Midbrain (tissue), 1 donor: ENCODE data around the gene STOML3.
"Not testable (repeated sequence)": the region's sequence is repeated elsewhere in the genome, so short reads cannot be mapped to it uniquely, and the experiment has no call there.

Source experiments
- DNase-seq: peaks from one replicate; lab custom pipeline; 2025; lab: John Stamatoyannopoulos, UW

Gene STOML3, protein sequence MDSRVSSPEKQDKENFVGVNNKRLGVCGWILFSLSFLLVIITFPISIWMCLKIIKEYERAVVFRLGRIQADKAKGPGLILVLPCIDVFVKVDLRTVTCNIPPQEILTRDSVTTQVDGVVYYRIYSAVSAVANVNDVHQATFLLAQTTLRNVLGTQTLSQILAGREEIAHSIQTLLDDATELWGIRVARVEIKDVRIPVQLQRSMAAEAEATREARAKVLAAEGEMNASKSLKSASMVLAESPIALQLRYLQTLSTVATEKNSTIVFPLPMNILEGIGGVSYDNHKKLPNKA

DNA sequence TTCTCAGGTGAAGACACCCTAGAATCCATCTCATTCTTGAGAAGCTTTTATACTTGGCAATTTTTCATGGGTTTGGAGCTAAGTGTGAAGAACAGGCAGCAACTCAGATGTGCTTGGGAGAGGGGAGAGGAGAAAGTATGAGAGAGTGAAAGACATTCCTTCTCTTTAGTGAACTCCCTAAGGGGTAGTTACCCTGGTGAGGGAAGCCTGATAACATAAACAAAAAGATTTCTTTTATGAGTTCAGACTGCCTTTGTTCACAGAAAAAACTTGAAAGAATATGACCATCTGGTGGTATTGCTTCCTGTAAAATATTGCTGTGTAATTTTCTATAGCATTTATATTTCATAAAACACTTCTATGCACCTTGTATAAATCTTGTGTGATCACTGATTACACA, at the start of gene STOML3:
STOML3 (minus strand) TSS at position 139 of the 400 bp plus-strand sequence; CDS start at position 29, 110 bp downstream.
- no peak for DNase-seq

DNA sequence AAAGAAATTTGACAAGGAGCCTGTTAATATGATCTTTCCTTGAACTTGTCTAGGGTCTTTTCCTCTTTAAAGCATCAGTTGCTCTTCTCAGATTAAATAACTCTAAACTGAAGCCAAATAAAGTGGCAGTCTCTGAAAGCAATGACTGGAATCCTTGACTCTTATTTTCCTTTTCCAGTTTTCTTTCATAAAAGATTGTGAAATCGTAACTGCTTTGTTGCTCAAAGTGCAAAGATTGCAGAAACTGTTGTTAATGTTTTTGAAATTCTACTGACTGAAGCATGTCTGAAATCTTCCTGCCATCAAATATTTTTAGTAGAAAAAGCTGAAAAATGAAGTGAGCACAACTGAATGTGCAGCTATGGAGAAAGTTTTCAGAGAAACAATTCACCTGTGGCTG, 49.6 kb upstream of the STOML3 start:
- DNase-seq = no peak

DNA sequence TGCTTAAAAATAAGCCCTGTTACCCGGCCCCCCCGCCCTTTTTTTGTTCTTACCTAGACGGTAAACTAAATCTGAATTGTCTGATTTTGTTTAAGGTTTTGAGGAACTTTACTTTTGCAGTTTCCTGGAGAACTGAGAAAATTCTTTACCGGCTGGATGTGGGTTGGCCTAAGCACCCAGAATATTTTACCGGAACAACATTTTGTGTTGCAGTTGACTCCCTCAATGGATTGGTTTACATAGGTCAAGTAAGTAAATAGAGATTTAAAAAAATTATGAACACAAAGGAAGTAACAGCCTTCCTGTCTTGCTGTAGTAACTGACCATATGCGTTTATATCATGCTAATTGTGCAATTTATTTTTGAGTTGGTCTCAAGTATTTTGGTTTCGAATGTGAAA, 48.4 kb upstream of the STOML3 start:
- DNase-seq = no peak

DNA sequence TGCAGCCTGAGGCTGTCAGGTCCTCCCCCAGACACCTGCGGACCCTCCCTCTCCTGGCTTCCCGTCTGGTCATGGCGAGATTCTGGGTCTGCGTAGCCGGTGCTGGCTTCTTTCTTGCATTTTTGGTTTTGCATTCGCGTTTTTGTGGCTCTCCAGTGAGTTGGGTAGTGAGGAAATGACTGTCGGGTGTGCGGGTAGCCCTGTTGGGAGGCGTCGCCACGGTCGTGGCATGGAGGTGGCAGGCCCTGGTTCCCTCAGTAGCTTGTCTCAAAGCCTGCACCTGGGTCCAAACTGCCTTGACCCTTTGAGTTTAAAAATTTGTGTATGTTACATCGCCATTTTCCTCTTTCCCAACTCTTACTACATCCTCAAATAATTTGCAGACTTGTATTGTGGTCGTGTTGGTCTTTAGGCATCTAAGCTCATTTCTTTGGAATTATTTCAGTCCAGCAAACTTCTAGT, 48.0 kb upstream of the STOML3 start:
- DNase-seq = no peak

DNA sequence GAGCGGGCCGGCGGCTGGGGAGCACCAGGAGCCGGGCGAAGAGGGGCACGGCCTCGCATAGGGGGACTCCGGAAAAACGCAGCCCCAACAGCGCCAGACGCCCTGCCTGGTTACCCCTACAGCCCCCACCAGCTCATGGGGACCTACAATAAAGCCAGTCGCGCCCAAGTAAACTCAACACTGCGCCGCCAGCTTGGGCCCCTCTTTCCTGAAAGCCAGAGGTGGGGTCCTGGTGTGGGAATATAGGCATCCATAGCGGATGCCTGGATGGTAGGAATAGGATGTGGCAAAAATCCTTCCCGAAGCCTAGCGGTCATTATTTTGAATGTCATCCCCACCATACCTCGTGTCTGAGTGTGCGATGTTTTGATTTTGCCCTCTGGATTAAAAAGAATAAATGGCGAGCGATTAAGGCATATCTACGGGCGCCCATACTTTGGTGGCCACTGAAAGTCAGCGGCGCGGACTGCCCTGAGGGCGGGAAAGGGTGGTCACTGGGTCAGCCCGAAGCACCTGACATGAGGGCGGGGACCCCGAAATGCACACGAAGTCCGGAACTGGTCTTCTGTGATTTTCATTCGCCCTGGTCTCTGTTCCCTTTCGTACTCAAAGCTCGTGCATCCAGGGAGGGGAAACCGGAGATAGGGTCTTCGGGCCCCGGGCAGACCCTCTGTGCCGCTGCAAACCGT, 47.4 kb upstream of the STOML3 start, which contains the start of the genes NHLRC3 and PROSER1:
NHLRC3 (plus strand) TSS at position 577 of the 689 bp plus-strand sequence. CDS start 184 bp downstream, outside the sequence.
PROSER1 (minus strand) TSS at position 210 of the 689 bp plus-strand sequence. CDS start 847 bp downstream, outside the sequence.
- peak; percentile 98 for DNase-seq

DNA sequence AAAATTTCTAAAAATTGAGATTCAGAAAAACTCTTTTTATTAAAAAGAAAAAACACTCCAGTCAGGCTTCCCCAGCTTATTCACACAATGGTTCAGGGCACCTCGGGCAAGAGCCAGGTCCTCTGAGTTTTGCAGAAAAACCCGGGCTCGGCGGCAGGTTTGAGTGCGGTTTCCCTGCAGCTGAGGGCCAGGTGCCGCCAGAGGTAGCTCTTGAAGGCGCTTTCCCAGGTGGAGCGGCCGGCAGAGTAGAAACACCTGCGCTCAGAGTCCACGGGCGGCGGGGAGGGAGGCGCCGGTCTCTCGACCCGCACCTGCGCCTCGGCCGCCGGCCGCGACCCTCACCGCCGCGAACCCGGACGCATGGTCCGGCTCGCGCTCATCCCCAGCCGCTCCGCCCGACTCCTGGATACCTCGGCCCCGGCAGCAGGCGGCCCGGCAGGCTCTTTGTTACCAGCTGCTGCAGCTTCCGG, 46.8 kb upstream of the STOML3 start:
- no peak for DNase-seq

DNA sequence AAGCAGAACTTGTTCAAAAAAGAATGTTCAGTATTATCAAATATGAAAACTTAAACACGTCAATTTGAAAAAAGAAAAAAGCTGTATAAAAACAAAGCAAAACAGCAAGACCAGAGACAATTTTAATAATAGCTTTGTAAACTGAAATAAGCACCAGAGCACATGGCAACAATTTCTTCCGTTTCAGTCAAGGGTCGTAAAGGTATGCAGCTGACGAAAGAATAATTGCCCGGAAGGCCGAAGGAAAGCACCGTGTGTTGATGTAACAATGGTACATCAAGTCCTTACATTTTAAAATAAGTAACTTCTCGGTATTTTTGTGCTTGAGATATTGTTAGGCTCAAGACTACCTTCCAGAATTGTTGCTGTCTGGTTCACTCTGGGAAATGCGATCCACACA, 45.6 kb upstream of the STOML3 start:
- DNase-seq = no peak

DNA sequence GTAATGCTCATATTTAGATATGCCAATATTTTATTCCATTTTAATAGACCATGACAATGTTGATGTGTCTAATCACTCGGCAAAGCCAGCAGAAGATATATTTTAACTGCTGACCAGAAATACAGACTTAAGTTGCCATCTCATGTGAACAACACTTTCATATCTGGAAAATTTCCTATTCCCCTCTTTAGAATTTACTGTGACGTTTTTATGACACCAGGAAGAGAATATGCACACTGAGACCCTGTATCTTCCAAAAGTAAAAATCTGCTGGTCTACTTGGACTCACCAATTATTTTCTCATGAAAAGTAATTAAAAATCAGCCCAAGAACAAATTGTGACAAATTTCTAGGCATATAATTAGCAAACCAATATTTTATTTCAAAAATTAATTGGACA, 45.2 kb upstream of the STOML3 start:
- DNase-seq = no peak

DNA sequence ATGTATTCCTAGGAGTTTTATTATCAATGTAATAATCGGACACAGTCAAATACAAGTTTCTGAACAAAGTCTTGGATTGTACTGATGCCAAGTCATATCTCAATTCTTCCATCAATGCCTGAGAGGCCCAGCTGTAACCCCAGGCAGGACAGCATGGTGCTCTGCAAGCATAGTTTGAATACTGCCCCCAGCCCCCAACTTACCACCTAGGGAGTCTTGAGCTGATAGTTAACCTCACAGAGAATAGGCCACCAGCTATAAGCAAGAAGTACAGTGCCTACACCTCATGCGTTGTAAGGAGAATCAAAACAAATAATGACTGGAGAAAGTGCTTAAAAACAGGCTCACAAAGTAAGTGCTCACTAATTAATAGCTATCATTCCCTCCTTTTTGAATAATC, 44.6 kb upstream of the STOML3 start:
- DNase-seq = no peak

DNA sequence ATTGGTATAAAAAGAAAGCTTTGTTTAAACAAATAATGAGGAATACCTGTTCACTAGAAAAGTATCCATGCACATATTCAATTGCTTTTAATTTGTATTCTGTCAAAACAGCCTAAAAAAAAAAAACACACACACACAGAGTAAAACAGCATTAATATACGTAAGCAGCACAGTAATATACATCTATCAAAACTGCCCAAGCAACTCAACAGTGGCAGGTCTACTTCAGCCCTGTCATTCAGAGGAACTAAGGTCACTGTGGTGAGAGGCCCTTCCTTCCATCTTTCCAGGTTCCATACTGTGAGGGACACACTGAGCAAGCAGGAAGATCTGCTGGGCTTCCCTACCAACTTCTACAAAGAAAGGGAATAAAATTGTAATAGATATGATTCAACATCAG, 43.5 kb upstream of the STOML3 start:
- DNase-seq = no peak

DNA sequence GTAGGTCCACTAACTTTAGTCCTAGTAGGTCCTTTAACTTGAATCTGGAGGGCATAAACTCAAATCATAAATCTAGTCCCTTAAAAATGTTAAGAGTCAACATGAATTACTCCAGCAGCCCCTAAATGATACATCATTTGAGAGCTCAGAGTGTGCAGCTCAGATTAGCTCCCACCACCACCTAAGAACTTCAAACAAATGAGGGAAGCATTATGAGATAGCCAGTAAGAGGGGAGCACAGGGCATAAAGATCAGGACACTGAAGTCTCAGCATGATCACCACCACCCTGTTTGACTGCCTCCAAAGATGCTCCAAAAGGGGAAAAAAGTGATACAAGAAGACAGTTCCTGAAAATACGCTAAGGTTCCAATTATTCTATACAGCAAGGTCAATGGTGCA, 41.5 kb upstream of the STOML3 start:
- DNase-seq = no peak

DNA sequence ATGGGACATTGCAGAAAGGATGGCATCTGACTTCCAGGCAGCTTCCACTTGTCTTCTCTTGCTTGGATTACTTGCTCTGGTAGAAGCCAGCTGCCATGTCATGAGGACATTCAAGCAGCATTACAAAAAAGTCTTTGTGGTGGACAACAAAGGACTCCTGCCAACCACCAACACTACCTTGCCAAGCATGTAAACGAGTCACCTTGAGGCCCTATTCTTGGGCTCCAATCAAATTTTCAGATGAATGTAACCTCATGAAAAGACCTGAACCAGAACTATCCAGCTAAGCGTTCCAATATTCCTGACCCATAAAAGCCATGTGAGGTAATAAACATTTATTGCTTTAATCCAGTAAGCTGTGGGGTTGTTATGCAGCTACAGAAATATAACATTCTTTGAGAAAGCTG, 34.8 kb upstream of the STOML3 start:
- DNase-seq = no peak

DNA sequence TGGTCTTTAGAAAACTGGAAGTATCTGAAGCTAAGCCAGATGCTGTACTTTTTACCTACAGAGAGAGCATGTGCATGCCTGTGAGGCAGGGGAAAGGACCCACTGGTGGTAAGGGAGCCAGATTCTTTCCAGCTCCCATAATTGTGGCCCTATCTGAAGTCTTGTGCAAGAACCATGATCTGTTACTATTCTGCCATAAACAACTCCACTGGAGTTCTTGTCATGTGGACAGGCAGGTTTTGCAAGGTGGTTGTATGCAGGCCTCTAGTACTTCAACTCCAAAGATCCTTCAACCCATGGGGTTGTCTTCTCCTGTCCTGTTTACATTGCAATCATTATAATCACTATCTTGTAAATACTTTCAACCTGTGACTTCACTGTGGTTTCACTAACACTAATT, 33.1 kb upstream of the STOML3 start:
- no peak for DNase-seq

DNA sequence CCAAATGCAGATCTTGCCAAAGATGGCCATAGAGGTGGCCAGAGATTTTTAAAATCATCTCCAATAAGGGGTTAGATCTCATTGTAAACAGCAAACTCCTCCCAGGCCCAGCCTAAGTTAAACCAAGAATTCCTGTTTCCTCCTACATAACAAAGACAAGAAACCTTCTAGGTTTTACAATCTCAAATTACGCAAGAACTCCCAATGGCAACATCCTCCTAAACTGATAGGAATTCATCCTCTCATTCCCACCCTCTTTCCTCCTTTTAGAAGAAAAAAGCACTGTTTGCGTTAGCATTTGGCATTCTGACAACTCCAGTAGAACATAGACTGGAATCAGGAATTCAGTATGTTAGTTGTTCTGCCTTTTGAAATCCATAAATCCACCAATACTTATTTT, 32.7 kb upstream of the STOML3 start:
- no peak for DNase-seq

DNA sequence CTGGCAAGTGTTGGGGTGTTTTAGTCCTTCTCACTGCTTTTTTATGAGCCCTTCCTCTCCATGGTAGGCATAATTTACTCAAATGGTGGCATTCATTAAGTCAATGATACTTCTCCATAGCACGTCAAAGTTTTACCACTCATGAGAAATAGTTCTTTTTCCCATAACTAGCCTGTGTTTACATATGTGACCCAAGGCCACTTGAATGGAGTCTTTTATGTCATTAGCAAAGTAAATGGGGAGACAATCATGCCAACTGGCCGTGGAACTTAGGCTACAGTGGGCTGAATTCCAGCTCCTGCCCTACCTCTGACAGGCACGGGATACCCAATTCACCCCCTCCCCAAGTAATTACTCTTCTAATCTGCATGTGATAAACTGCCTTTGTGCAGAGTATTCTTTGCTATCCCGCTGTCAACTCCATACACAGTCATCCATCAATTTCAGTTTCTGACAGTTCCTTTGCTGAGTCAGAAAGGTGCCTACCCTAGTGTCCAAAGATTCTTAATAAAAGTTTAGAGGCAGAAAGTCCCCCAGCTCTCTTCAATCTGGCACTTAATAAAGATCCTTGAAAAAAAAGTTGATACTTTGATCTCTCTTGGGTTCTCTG, 30.3 kb upstream of the STOML3 start:
- DNase-seq = no peak

DNA sequence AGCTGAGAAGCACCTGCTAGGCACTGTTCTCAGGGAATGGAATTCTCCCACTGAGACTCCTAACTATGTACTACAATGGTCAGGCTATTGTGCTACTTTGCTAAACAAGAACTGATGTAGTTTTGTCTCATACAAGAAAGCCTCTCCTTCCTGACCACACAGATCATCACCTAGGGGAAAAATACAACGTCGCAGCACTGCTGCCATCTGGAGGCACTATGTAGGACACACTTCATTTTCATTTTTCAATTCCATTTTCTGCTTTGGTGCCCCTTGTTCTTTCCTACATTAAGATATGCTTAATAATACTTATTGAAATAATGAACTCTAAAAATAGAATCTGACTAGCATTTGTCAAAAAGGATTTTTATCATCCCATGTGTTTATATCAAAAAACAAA, 26.2 kb upstream of the STOML3 start:
- DNase-seq = peak; percentile 51

DNA sequence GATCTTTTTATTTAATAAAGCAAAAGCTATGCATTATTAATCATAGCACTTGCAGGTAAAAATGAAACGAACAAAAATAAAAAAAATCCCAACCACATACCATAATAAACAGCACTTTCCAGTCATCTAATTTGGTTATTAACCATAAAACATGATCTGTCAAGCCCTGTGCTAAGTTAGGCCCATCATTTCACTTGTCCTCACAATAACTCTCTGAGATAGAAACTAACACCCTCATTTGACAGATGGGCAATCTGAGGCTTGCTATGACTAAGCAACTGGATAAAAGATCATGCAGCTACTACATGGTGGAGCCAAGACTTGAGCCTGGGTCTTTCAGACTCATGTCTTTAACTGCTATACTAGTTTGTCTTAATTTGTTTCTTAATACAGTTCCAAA, 25.5 kb upstream of the STOML3 start:
- DNase-seq = no peak

DNA sequence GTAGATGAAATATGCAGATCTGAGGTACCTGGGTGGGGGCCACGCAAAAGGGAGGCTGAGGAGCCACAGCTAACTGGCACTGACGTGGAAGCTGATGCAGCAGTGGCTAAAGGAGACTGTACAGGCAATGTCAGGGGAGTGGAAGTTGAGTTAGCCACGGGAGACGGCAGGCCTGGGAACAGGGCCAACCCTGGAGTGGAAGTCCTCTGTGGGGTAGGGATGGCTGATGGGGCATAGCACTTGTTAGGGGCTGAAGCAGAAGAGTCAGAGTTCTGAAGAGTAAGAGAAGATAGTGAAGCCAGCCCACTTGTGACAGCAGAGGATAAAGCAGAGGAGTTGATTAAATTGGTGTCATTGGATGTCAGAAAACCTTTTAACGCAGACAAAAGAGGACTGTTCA, 22.8 kb upstream of the STOML3 start:
- no peak for DNase-seq

DNA sequence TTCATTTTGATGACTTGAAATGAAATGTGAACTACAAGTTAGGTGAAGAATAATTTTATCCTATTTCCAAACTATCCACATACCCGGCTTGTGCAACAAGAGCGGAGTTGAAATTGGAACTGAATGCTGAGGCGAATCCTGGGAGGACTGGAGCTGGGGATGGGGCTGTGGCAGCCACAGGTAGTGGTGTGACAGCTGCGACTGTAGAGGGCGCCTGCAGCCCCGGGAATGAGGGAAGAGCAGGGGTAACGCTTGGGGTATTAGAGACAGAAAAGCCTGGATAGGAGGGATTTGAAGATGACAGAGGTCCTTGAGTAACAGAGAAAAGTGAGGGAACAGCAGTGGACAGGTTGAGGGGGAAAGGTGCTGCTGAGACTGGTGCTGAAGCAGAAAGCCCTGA, 22.0 kb upstream of the STOML3 start:
- DNase-seq = no peak

DNA sequence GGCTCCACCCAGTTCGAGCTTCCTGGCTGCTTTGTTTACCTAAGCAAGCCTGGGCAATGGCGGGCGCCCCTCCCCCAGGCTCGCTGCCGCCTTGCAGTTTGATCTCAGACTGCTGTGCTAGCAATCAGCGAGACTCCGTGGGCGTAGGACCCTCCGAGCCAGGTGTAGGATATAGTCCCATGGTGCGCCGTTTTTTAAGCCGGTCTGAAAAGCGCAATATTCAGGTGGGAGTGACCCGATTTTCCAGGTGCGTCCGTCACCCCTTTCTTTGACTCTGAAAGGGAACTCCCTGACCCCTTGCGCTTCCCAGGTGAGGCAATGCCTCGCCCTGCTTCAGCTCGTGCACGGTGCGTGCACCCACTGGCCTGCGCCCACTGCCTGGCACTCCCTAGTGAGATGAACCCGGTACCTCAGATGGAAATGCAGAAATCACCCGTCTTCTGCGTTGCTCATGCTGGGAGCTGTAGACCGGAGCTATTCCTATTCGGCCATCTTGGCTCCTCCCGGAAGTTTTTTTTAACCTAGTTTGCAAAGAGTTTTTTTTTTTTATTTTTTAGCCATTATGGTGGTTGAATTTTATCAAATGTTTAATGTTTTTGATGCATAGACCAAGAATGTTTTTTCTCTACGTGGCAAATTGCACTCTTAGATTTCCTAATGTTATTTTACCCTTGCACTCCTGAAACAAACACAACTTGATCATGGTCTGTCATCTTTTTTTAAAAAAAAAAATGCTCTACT, 15.9 kb upstream of the STOML3 start:
- not testable (repeated sequence) for DNase-seq

DNA sequence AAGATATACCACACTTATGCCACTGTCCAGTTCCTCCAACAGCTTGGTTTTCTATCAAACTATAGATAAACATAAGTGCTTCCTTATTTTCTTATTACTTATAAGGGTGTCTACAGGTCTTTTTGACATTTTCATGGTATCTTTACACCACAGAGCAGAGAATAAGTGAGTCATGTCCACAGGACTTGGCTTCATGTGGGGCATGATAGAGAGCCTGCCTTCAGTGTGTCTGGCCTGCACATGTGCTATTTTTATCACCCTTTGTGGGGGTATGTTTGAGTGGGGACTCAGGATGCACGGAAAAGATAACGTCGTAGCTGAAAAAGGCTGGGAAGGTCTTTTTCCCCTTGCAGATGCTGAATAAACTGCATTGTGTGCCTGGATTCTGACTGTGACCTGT, 8.1 kb upstream of the STOML3 start:
- no peak for DNase-seq

DNA sequence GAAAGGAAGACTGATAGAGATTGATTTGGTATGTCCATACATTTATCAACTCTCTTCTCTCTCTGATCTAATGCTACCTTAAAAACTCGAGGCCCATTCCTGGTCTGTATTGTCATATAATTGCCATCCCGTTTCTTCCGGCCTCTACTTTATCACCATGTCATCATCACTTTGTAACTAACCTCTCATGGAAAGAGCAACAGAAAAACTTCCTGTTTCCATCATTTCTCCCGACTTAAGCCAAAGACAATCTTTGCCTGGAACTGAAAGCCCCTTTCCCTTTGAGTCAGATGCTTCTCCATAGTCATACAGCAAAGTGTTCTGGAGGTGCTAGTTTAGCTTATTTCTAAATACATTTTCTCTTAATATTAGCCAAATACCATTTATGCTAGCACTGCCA, 2.8 kb upstream of the STOML3 start:
- no peak for DNase-seq
